Central memory CD8-positive, alpha-beta T cell (primary cell): ENCODE measurements around the gene NBEAL1.
A peak's percentile ranks its signal among the peaks of the same experiment; 100 is the strongest.
"Not testable (repeated sequence)": the region's sequence is repeated elsewhere in the genome, so short reads cannot be mapped to it uniquely, and the experiment has no call there.

Experiments
- ATAC-seq: fragments of 150-1000 bp; cut with Tn5 transposase; replicated peaks from 2 replicates; pipeline ENCODE4 v1.10.0; 2022; ENCODE audit warnings: mild to moderate bottlenecking, moderate FRiP score, moderate number of reproducible peaks; ENCODE audit not compliant: poor library complexity, severe bottlenecking; ENCODE audit errors: extremely low read depth
- DNase-seq, 2 donors: peaks; one replicate each; pipeline ENCODE4 v3.0.0; 2021; ENCODE audit warnings: low spot score in 2 of 2
- H3K27ac Mint-ChIP-seq: one replicate; pipeline ENCODE4 v1.8.0; 2022; ENCODE audit warnings: low read depth, mild to moderate bottlenecking, moderate library complexity, mixed read lengths
- H3K27me3 Mint-ChIP-seq: one replicate; pipeline ENCODE4 v1.8.0; 2022; ENCODE audit warnings: mixed read lengths
- H3K36me3 Mint-ChIP-seq: one replicate; pipeline ENCODE4 v1.8.0; 2022; ENCODE audit warnings: mild to moderate bottlenecking, moderate library complexity, mixed read lengths; ENCODE audit not compliant: insufficient read depth
- H3K4me1 Mint-ChIP-seq: one replicate; pipeline ENCODE4 v1.8.0; 2022; ENCODE audit warnings: mixed read lengths
- H3K4me3 Mint-ChIP-seq: one replicate; pipeline ENCODE4 v1.8.0; 2022; ENCODE audit warnings: mild to moderate bottlenecking, moderate library complexity, mixed read lengths
- H3K9me3 Mint-ChIP-seq: one replicate; pipeline ENCODE4 v1.8.0; 2022; ENCODE audit warnings: mixed read lengths

NBEAL1 gene

DNA sequence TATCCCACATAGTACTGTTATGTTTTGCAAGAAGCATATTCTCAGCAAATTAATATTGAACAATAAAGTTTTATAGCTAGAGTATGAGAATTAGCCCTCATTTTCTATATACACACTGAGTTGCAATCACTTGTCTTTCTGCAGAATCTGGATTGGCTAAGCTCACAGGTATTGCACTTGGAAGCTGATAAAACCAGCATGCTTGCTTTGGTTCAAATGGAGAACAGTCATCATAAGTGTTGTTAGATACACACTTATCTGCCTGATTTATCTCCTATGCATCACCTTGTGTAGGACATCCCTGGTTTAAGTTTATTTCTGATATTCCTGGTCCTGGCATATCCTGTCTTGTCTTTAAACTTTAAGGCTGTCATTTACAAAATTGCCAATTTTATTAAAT lies 186.2 kb downstream of the NBEAL1 start:
- Mint-ChIP-seq H3K27me3 (no peaks in the 10 kb centered on the region), H3K36me3 (no peaks in the 10 kb centered on the region), H3K9me3 (no peaks in the 10 kb centered on the region), H3K4me1 (no peaks in the 10 kb centered on the region), H3K4me3 (no peak overlapping the region), H3K27ac (no peak overlapping the region)
- ATAC-seq (no peak), DNase-seq (no peak)

- Mint-ChIP-seq H3K27me3 (no peaks in the 10 kb centered on the region), H3K36me3 (peaks cover 2% of the 10 kb centered on the region), H3K4me3 (no peak overlapping the region), H3K27ac (no peak overlapping the region), H3K9me3 (no peaks in the 10 kb centered on the region), H3K4me1 (no peaks in the 10 kb centered on the region)
- ATAC-seq (no peak), DNase-seq (no peak)
Observed at GRCh38 chr2:203201426-203201825, 186.8 kb downstream of the NBEAL1 start.

DNA sequence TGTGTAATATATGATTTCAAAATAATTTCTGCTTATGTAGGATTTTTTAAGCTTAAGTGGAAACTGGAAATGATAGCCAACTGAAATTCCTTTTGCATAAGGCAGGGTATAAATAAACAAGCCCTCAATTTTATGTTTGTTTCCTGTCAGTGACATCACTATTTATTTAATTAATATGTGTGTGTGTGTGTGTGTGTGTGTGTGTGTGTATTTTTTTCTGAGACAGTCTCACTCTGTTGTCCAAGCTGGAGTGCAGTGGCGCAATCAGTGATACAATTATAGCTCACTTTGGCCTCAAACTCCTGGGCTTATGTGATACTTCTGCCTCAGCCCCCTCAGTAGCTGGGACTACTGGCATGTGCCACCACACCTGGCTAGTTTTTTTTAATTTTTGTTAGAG lies 194.9 kb downstream of the NBEAL1 start:
- ATAC-seq (no peak), DNase-seq (no peak)
- Mint-ChIP-seq H3K27ac (peak overlapping the region; percentile 81), H3K4me3 (no peak overlapping the region), H3K36me3 (peaks cover 3% of the 10 kb centered on the region), H3K9me3 (no peaks in the 10 kb centered on the region), H3K4me1 (no peaks in the 10 kb centered on the region), H3K27me3 (no peaks in the 10 kb centered on the region)

GRCh38 chr2:203225423-203226039 lies 210.9 kb downstream of the NBEAL1 start:
- no peak overlapping the region for H3K27ac Mint-ChIP-seq
- no peaks in the 10 kb centered on the region for H3K9me3 Mint-ChIP-seq
- no peaks in the 10 kb centered on the region for H3K4me1 Mint-ChIP-seq
- no peaks in the 10 kb centered on the region for H3K27me3 Mint-ChIP-seq
- no peak for DNase-seq
- peak; percentile 36 for ATAC-seq
- H3K36me3 Mint-ChIP-seq, result no peaks in the 10 kb centered on the region
- no peak overlapping the region for H3K4me3 Mint-ChIP-seq

DNA sequence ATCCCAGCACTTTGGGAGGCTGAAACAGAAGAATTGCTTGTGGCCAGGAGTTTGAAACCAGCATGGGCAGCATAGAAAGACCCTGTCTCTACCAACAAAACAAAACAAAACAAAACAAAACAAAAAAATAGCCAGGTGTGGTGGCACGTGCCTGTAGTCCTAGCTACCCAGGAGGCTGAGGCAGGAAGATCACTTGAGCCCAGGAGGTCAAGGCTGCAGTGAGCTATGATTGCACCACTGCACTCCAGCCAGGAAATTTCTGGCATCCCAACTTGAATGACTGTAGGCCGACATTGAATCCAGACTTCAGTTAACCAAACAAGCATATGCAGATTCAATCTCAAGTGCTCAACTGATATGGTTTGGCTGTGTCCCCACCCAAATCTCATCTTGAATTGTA lies 215.0 kb downstream of the NBEAL1 start:
- H3K36me3 Mint-ChIP-seq, H3K4me1 Mint-ChIP-seq, ATAC-seq, H3K9me3 Mint-ChIP-seq, H3K4me3 Mint-ChIP-seq, H3K27me3 Mint-ChIP-seq, DNase-seq, H3K27ac Mint-ChIP-seq: not testable (repeated sequence)

DNA sequence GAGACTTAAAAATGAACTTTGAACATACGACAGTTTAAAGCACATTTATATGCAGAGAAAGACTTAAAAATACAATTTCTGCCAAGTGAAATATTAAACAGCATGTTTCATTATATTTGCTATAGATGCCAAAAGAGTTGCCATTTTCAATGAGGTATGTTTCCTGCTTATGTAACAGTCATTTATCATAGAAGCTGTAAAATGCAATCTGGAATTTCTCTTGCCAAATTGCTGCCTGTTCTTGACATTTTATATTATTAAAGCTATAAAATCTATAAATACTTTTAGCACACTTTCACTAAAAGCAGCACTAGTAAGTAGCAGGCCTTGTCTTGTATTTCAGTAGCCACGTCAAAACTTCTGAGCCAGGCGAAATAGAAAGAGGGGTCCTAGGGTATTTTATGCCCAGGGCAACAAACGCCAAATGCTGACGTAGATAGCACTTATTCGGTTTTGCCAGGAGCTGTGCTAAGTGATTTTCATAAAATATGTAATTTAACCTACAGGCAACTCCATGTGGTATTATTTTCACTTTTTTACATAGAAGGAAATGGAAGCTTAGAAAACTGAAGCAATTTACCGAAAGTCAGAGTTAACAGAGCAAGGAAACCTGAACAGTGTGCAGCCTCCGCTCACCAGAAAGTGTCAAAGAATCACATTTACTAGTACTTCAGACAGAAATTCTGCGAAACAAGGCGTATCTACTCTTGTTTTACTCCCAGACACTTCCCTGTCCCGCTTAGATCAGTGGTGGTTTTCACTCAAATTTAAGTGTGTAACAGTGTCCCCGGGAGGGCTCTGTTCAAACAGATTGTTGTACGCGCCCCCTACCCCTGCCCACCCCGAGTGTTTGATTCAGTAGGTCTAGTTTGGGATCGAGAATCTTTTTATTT lies 222.9 kb downstream of the NBEAL1 start:
- peaks cover 31% of the 10 kb centered on the region for H3K4me1 Mint-ChIP-seq
- H3K36me3 Mint-ChIP-seq, result peaks cover 21% of the 10 kb centered on the region
- peak overlapping the region; percentile 97 for H3K4me3 Mint-ChIP-seq
- H3K27me3 Mint-ChIP-seq, result no peaks in the 10 kb centered on the region
- DNase-seq (no peak), ATAC-seq (no peak)
- no peaks in the 10 kb centered on the region for H3K9me3 Mint-ChIP-seq
- peak overlapping the region; percentile 100 for H3K27ac Mint-ChIP-seq

- peaks cover 27% of the 10 kb centered on the region for H3K36me3 Mint-ChIP-seq
- H3K4me1 Mint-ChIP-seq, result peaks cover 37% of the 10 kb centered on the region
- peak overlapping the region; percentile 100 for H3K27ac Mint-ChIP-seq
- H3K27me3 Mint-ChIP-seq, result no peaks in the 10 kb centered on the region
- ATAC-seq, result no peak
- peak overlapping the region; percentile 97 for H3K4me3 Mint-ChIP-seq
- no peaks in the 10 kb centered on the region for H3K9me3 Mint-ChIP-seq
- DNase-seq, result no peak
Observed at GRCh38 chr2:203238292-203238703, 223.6 kb downstream of the NBEAL1 start.

- Mint-ChIP-seq H3K27ac (peak within 1 kb of the TSS; percentile 100), H3K27me3 (no peaks in the 10 kb centered on the region), H3K36me3 (peaks cover 32% of the 10 kb centered on the region), H3K4me1 (peaks cover 39% of the 10 kb centered on the region), H3K4me3 (peak within 1 kb of the TSS; percentile 97), H3K9me3 (no peaks in the 10 kb centered on the region)
- ATAC-seq, result peak; percentile 91
- DNase-seq, result peak; percentile 95 to 97
Observed at GRCh38 chr2:203238704-203239526, 224.2 kb downstream of the NBEAL1 start, which contains the start of gene CYP20A1. Gene CYP20A1 (plus strand): TSS chr2:203239018. CDS start chr2:203239063, 45 bp downstream.

DNA sequence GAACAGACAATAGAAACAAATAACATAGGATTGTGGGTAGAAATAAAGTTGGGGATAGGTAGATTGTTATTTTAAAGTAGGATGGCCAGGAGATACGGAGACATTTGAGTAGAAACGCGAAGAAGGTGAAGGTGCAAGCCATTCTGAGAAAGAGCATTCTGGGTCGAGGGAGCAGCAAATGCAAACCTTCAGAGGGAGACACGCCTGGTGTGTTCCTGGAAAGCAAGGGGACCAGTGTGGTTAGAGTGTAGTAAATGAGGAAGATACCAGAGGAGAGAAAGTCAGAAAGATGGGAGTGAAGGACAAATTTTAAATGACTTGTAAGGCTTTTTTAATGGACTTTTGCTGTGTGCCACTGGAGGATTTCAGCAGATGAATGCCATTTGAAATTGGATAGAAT lies 225.8 kb downstream of the NBEAL1 start:
- Mint-ChIP-seq H3K4me3 (peak overlapping the region; percentile 97), H3K27me3 (no peaks in the 10 kb centered on the region), H3K36me3 (peaks cover 40% of the 10 kb centered on the region), H3K27ac (peak overlapping the region; percentile 100), H3K9me3 (no peaks in the 10 kb centered on the region), H3K4me1 (peaks cover 43% of the 10 kb centered on the region)
- ATAC-seq (no peak), DNase-seq (no peak)

DNA sequence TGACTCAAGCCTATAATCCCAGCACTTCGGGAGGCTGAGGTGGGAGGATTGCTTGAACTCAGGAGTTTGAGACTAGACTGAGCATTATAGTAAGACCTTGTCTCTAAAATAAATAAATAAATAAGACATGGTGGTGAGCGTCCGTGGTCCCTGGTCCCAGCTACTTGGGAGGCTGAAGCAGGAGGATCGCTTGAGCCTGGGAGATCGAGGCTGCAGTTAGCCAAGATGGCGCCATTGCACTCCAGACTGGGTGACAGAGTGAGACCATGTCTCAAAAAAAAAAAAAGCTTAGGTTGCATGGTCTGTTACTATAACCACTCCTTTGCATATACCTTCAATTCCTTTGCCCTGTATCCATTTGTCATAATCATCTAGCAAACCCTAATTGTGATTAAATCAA lies 227.8 kb downstream of the NBEAL1 start:
- peak overlapping the region; percentile 12 for H3K4me3 Mint-ChIP-seq
- no peaks in the 10 kb centered on the region for H3K27me3 Mint-ChIP-seq
- no peaks in the 10 kb centered on the region for H3K9me3 Mint-ChIP-seq
- no peak overlapping the region for H3K27ac Mint-ChIP-seq
- peaks cover 51% of the 10 kb centered on the region for H3K36me3 Mint-ChIP-seq
- ATAC-seq (no peak), DNase-seq (no peak)
- H3K4me1 Mint-ChIP-seq, result peaks cover 43% of the 10 kb centered on the region

DNA sequence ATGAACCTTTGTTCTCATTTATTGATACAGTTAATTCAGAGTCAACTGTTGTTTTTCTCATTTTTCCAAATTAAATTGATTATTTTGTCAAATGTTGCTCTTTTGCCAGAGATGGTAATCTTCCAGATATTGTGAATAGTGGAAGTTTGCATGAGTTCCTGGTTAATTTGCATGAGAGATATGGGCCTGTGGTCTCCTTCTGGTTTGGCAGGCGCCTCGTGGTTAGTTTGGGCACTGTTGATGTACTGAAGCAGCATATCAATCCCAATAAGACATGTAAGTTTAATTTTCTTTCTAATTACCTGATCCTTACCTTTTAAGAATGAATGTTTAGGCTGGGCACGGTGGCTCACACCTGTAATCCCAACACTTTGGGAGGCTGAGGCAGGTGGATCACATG lies 232.0 kb downstream of the NBEAL1 start:
- Mint-ChIP-seq H3K27me3 (no peaks in the 10 kb centered on the region), H3K27ac (no peak overlapping the region), H3K36me3 (peaks cover 45% of the 10 kb centered on the region), H3K4me1 (peaks cover 19% of the 10 kb centered on the region), H3K9me3 (no peaks in the 10 kb centered on the region), H3K4me3 (no peak overlapping the region)
- ATAC-seq (no peak), DNase-seq (no peak)

DNA sequence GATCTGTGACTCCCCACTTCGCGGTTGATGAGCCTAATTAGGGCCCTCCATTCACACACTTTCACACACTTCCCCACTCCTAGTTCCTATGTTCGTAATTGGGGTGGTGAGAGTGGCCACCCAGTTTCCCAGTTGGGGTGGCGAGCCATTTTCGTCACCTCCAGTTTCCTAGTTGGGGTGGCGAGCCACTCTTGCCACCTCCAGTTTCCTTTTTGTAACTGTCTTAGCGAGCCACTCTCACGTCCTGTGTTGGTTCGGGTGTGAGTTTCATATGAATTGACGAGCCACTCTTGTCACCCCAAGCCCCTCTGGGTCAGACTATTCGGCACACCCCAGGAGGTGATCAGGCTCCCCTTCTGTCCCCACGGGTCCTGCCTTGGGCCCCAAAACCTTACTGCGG lies 238.1 kb downstream of the NBEAL1 start:
- no peaks in the 10 kb centered on the region for H3K9me3 Mint-ChIP-seq
- H3K4me1 Mint-ChIP-seq, result peaks cover 11% of the 10 kb centered on the region
- peak overlapping the region; percentile 56 for H3K27ac Mint-ChIP-seq
- peak overlapping the region; percentile 8 for H3K4me3 Mint-ChIP-seq
- ATAC-seq (no peak), DNase-seq (no peak)
- peaks cover 49% of the 10 kb centered on the region for H3K36me3 Mint-ChIP-seq
- no peaks in the 10 kb centered on the region for H3K27me3 Mint-ChIP-seq
